Kidney (tissue), 14 donors: Measurements from ENCODE around the gene PFKL. TPM values are rescaled to one million over a fixed set of nuclear protein-coding genes. Genes with fewer than 3 reads are reported as not detected.
A peak's percentile ranks its signal among the peaks of the same experiment; 100 is the strongest.

Experiments
- DNase-seq, 5 donors: peaks; one replicate each; pipeline ENCODE4 v3.0.0-alpha.2; 2013 to 2020
- FAIRE-seq: peaks from 2 replicates; lab custom pipeline; 2012; peaks lifted over from hg19 to GRCh38; lab: Jason Lieb, UNC
- H3K27ac ChIP-seq, 2 donors: one replicate each; pipeline ENCODE4 v1.7.0; 2013; ENCODE audit warnings: low read depth in 2 of 2, low read length in 2 of 2, inconsistent platforms in 1 of 2
- H3K27me3 ChIP-seq: one replicate; pipeline ENCODE4 v1.7.1; 2013; ENCODE audit warnings: low read length, inconsistent platforms; ENCODE audit not compliant: control insufficient read depth, insufficient read depth
- H3K36me3 ChIP-seq, 3 donors: one replicate each; pipeline versions ENCODE4 v1.7.0 to v1.7.1; 2013; ENCODE audit warnings: low read length in 3 of 3, control low read depth in 1 of 3, inconsistent platforms in 1 of 3; ENCODE audit not compliant: insufficient read depth in 3 of 3, control insufficient read depth in 2 of 3
- H3K4me1 ChIP-seq, 3 donors: one replicate each; pipeline versions ENCODE4 v1.7.0 to v1.7.1; 2013; ENCODE audit warnings: low read length in 3 of 3, inconsistent platforms in 1 of 3, low read depth in 1 of 3; ENCODE audit not compliant: control insufficient read depth in 2 of 3, insufficient read depth in 2 of 3
- H3K4me3 ChIP-seq, 3 donors: one replicate each; pipeline versions ENCODE4 v1.7.0 to v1.8.1; 2013; ENCODE audit warnings: low read length in 3 of 3, control low read depth in 1 of 3, inconsistent platforms in 1 of 3
- H3K9ac ChIP-seq, 3 donors: one replicate each; pipeline versions ENCODE4 v1.7.0 to v1.7.1; 2013; ENCODE audit warnings: low read length in 3 of 3, control low read depth in 1 of 3, inconsistent platforms in 1 of 3
- H3K9me3 ChIP-seq, 3 donors: one replicate each; pipeline versions ENCODE4 v1.7.0 to v1.7.1; 2013; ENCODE audit warnings: low read length in 3 of 3, control low read depth in 1 of 3, inconsistent platforms in 1 of 3; ENCODE audit not compliant: control insufficient read depth in 2 of 3, insufficient read depth in 1 of 3
- intact Hi-C: fragments of 100-400 bp; cut with DNase I; formaldehyde crosslinking; loops from one replicate; pipeline ENCODE4 v1.11.1; 2022
- polyA plus RNA-seq: library from polyadenylated mRNA; stranded (reverse); fragments of 350-450 nt; fragmentation: Illumina TruSeq; extraction: RNeasy Lipid Tissue Mini Kit (QIAGEN cat#74804); gene quantifications from one replicate; pipeline ENCODE4 v1.2.3, GENCODE V29; 2014; ENCODE audit warnings: low read depth, low replicate concordance; ENCODE audit not compliant: insufficient read depth
- total RNA-seq: library from RNA; stranded (reverse); fragmentation: NEBNext Ultra II Directional; extraction: Animal tissue kit (Norgen Biotek cat#: 25700); gene quantifications from one replicate; pipeline ENCODE4 v1.2.1, GENCODE V29; 2021
- TF ChIP-seq, protein P1 (sequence below): IDR thresholded peaks from 3 replicates; pipeline ENCODE4 v1.5.1; 2012; ENCODE audit warnings: mild to moderate bottlenecking, moderate library complexity, borderline replicate concordance; ENCODE audit not compliant: insufficient read depth; ENCODE audit errors: extremely low read depth
- donor health status: control.
- donor health status: control.
- donor health status: control.
- donor health status: control.
- donor health status: control.
- donor health status: DM: yes; HTN: yes; CAD: no.
- donor health status: Normal renal cell carcinoma (clear cell type).

Gene PFKL
- total and polyA plus RNA-seq, 2 donors from 2014 or later, result 155 to 197 TPM

GRCh38 chr21:44304011-44304616 lies 4.3 kb downstream of the PFKL start:
- Histone ChIP-seq H3K4me1 (peaks cover 0 to 50% (median 27%) of the 10 kb centered on the region in 3 donors), H3K27ac (peak overlapping the region; percentile 89 to 94)

GRCh38 chr21:44304877-44305293 lies 5.0 kb downstream of the PFKL start:
- TF ChIP-seq, protein P1, sequence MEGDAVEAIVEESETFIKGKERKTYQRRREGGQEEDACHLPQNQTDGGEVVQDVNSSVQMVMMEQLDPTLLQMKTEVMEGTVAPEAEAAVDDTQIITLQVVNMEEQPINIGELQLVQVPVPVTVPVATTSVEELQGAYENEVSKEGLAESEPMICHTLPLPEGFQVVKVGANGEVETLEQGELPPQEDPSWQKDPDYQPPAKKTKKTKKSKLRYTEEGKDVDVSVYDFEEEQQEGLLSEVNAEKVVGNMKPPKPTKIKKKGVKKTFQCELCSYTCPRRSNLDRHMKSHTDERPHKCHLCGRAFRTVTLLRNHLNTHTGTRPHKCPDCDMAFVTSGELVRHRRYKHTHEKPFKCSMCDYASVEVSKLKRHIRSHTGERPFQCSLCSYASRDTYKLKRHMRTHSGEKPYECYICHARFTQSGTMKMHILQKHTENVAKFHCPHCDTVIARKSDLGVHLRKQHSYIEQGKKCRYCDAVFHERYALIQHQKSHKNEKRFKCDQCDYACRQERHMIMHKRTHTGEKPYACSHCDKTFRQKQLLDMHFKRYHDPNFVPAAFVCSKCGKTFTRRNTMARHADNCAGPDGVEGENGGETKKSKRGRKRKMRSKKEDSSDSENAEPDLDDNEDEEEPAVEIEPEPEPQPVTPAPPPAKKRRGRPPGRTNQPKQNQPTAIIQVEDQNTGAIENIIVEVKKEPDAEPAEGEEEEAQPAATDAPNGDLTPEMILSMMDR, result peak; percentile 60
- peak overlapping the region in 2 of 3 donors; percentile 44 to 61 for H3K9ac ChIP-seq
- peak overlapping the region in 1 of 3 donors; percentile 32 for H3K4me3 ChIP-seq
- H3K9me3 ChIP-seq, result no peaks in the 10 kb centered on the region
- no peaks in the 10 kb centered on the region for H3K27me3 ChIP-seq
- DNase-seq (peak in 4 of 5 donors; percentile 78 to 89 (median 84)), FAIRE-seq (no peak)
- H3K36me3 ChIP-seq, result peaks cover 0 to 6% (median 4%) of the 10 kb centered on the region in 3 donors
- peaks cover 0 to 47% (median 27%) of the 10 kb centered on the region in 3 donors for H3K4me1 ChIP-seq
- intact Hi-C loops, result no loop called here
- peak overlapping the region; percentile 89 to 94 for H3K27ac ChIP-seq

More at GRCh38 chr21:44304011-44304616, 4.3 kb downstream of the PFKL start:
- H3K9ac ChIP-seq, result peak overlapping the region in 2 of 3 donors; percentile 13 to 30
- FAIRE-seq, result no peak
- TF ChIP-seq, protein P1, result no peak
- peaks cover 0 to 4% (median 4%) of the 10 kb centered on the region in 3 donors for H3K36me3 ChIP-seq
- DNase-seq, result peak in 1 of 5 donors; percentile 76
- peak overlapping the region in 1 of 3 donors; percentile 23 for H3K4me3 ChIP-seq
- H3K9me3 ChIP-seq, result no peaks in the 10 kb centered on the region
- intact Hi-C loops, result no loop called here
- H3K27me3 ChIP-seq, result no peaks in the 10 kb centered on the region

- intact Hi-C loops, result no loop called here
- Histone ChIP-seq H3K9me3 (no peaks in the 10 kb centered on the region), H3K4me3 (peak overlapping the region in 1 of 3 donors; percentile 8), H3K27ac (peak overlapping the region; percentile 89 to 94), H3K27me3 (no peaks in the 10 kb centered on the region), H3K4me1 (peaks cover 0 to 46% (median 27%) of the 10 kb centered on the region in 3 donors), H3K9ac (peak overlapping the region in 1 of 3 donors; percentile 61), H3K36me3 (peaks cover 0 to 8% (median 4%) of the 10 kb centered on the region in 3 donors)
- TF ChIP-seq, protein P1, result no peak
- no peak for DNase-seq
- no peak for FAIRE-seq
These were observed 5.8 kb downstream of the PFKL start for GRCh38 chr21:44305691-44306090.
